SJCRH30 (cell line): ENCODE measurements around the gene TUBGCP3. TPM values are rescaled to one million over a fixed set of nuclear protein-coding genes. Genes with fewer than 3 reads are reported as not detected.
A peak's percentile ranks its signal among the peaks of the same experiment; 100 is the strongest.

ENCODE experiments used
- DNase-seq, 2 experiments: peaks; one replicate each; pipeline ENCODE4 v3.0.0-alpha.2; 2015 to 2020
- H3K27ac ChIP-seq: fragments of 250-450 bp; sonication (Bioruptor Pico); 2 replicates; pipeline ENCODE4 v1.5.1; 2020; ENCODE audit warnings: mild to moderate bottlenecking, moderate library complexity
- H3K27me3 ChIP-seq: fragments of 250-450 bp; sonication (Bioruptor Pico); 2 replicates; pipeline ENCODE4 v1.5.1; 2020; ENCODE audit warnings: mild to moderate bottlenecking, moderate library complexity
- H3K36me3 ChIP-seq: fragments of 250-450 bp; sonication (Bioruptor Pico); 2 replicates; pipeline ENCODE4 v1.5.1; 2020; ENCODE audit warnings: mild to moderate bottlenecking, moderate library complexity
- H3K4me1 ChIP-seq: fragments of 250-450 bp; sonication (Bioruptor Pico); 2 replicates; pipeline ENCODE4 v1.5.1; 2020; ENCODE audit warnings: mild to moderate bottlenecking, moderate library complexity
- H3K4me3 ChIP-seq: fragments of 250-450 bp; sonication (Bioruptor Pico); 2 replicates; pipeline ENCODE4 v1.5.1; 2020; ENCODE audit warnings: mild to moderate bottlenecking, moderate library complexity
- H3K9me3 ChIP-seq: fragments of 250-450 bp; sonication (Bioruptor Pico); replicated peaks from 2 replicates; pipeline ENCODE4 v1.5.1; 2020; ENCODE audit warnings: mild to moderate bottlenecking, moderate library complexity
- total RNA-seq: library from RNA; depleted of rRNA; stranded (reverse); fragments of >200 nt; shearing (Covaris generic); gene quantifications from 2 replicates; pipeline ENCODE4 v1.2.3, GENCODE V29; 2014

TUBGCP3 gene
- total RNA-seq, 1 experiment from 2014 or later: 32.9 TPM

DNA sequence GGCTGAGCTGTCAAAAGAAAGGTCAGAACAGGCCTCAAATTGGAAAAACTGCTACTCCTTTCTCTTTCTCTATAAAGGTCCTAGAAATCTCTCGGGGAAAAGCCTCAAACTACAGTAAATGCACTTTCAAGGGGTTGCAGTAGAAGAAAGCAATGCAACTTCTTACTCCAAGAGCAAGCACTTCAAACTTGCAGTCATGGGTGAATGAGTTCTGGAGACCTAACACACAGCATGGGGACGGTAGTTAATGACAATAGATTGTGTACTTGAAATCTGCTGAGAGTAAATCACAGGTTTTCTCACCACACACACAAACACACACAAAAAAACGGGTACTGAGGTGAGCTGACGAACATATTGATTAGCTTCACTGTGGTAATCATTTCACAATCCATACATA is 11.8 kb downstream of the TUBGCP3 start:
- Histone ChIP-seq H3K9me3 (peaks cover 6% of the 10 kb centered on the region; the same call in 1 of the 2 replicates), H3K27me3 (no peaks in the 10 kb centered on the region), H3K27ac (no peak overlapping the region), H3K4me1 (no peaks in the 10 kb centered on the region), H3K36me3 (no peaks in the 10 kb centered on the region; the same call in 1 of the 2 replicates), H3K4me3 (no peak overlapping the region)
- no peak for DNase-seq

- Histone ChIP-seq H3K36me3 (no peaks in the 10 kb centered on the region; the same call in 1 of the 2 replicates), H3K27ac (no peak overlapping the region), H3K4me3 (no peak overlapping the region), H3K4me1 (no peaks in the 10 kb centered on the region), H3K9me3 (peaks cover 6% of the 10 kb centered on the region; the same call in 1 of the 2 replicates), H3K27me3 (no peaks in the 10 kb centered on the region)
- no peak for DNase-seq
Measured at GRCh38 chr13:112575675-112576074, 12.3 kb downstream of the TUBGCP3 start.

- no peaks in the 10 kb centered on the region; the same call in 1 of the 2 replicates for H3K36me3 ChIP-seq
- H3K27me3 ChIP-seq: no peaks in the 10 kb centered on the region
- H3K27ac ChIP-seq: no peak overlapping the region
- no peak overlapping the region for H3K4me3 ChIP-seq
- H3K4me1 ChIP-seq: no peaks in the 10 kb centered on the region
- peaks cover 6% of the 10 kb centered on the region; the same call in 1 of the 2 replicates for H3K9me3 ChIP-seq
- no peak for DNase-seq
Measured at GRCh38 chr13:112574834-112575613, 12.9 kb downstream of the TUBGCP3 start.

DNA sequence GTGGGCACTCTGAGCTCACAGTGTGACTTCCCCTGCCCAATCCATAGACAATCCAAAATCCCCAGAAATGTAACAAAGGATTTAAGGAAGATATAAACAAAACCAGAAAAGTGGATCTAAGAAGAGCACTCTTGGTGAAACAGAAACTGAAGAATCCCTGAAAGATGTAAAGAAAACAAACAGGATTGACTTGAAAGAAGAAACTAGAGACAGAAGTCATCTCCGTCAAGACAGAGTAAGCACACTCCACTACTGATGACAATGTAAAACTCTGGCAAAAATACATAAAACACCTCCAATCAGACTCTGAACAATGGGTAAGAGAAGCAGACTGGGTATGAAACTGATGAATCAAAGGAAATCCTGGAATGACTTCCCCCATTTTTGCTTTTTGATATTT is 13.5 kb downstream of the TUBGCP3 start:
- Histone ChIP-seq H3K36me3 (no peaks in the 10 kb centered on the region; the same call in 1 of the 2 replicates), H3K27me3 (no peaks in the 10 kb centered on the region), H3K4me1 (no peaks in the 10 kb centered on the region), H3K9me3 (peaks cover 6% of the 10 kb centered on the region; the same call in 1 of the 2 replicates), H3K27ac (no peak overlapping the region), H3K4me3 (no peak overlapping the region)
- DNase-seq: no peak

DNA sequence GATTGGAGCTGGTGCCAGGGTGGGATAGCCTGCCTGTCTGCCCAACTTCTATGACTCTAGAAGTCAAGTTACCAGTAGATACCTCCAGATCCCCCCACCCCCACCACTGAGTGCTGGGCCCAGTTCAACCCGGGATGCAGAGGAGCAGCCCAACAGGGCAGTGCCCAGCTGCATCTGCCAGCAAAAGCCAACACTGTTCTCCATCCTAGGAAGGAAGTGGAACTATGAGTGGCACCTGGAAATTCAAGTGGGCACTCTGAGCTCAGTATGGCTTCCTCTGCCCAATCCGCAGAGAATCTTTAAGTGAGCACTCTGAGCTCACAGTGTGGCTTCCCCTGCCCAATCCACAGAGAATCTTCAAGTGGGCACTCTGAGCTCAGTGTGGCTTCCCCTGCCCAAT is 14.2 kb downstream of the TUBGCP3 start:
- Histone ChIP-seq H3K4me3 (no peak overlapping the region), H3K27ac (no peak overlapping the region), H3K36me3 (no peaks in the 10 kb centered on the region; the same call in 1 of the 2 replicates), H3K9me3 (peaks cover 6% of the 10 kb centered on the region; the same call in 1 of the 2 replicates), H3K4me1 (no peaks in the 10 kb centered on the region), H3K27me3 (no peaks in the 10 kb centered on the region)
- DNase-seq: no peak

DNA sequence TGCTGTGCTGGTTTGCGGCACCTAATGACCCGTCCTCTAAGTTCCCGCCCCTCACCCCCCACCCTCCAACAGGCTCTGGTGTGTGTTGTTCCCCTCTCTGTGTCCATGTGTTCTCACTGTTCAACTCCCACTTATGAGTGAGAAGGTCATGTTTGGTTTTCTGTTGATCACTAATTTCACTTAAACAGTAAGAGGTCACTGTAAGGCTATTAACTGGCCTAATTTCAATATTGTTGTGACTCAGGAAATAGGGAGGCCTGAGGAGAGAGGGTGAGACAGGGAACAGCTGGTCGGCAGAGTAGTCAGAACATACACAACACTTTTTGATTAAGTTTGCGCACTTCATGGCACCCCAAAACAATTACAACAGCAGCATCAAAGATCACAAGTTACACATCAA is 15.6 kb downstream of the TUBGCP3 start:
- Histone ChIP-seq H3K4me3 (no peak overlapping the region), H3K36me3 (peaks cover 2% of the 10 kb centered on the region), H3K27ac (no peak overlapping the region), H3K4me1 (no peaks in the 10 kb centered on the region), H3K27me3 (no peaks in the 10 kb centered on the region), H3K9me3 (peaks cover 5% of the 10 kb centered on the region; the same call in 1 of the 2 replicates)
- no peak for DNase-seq

DNA sequence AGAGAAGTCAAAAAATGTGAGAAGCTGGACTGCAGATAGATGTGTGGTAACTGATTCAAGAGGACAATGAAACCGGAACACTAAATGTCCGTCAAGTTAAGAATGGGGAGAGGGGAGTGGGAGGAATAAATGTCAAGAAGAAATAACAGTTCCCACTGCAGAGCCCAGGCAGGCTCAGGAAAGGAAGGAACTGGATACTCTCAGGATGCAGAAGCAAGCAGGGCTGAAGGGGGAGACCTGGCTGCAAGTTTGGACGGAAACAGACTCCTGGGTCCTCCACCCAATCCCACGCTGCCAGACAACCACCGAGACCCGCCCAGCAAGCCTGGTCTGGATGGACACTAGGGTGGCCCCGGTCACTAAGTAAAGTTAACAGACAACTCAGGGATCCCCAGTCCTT is 18.1 kb downstream of the TUBGCP3 start:
- H3K9me3 ChIP-seq: no peaks in the 10 kb centered on the region
- no peaks in the 10 kb centered on the region for H3K27me3 ChIP-seq
- H3K27ac ChIP-seq: no peak overlapping the region
- no peaks in the 10 kb centered on the region for H3K4me1 ChIP-seq
- DNase-seq: no peak
- peaks cover 16% of the 10 kb centered on the region for H3K36me3 ChIP-seq
- no peak overlapping the region for H3K4me3 ChIP-seq

DNA sequence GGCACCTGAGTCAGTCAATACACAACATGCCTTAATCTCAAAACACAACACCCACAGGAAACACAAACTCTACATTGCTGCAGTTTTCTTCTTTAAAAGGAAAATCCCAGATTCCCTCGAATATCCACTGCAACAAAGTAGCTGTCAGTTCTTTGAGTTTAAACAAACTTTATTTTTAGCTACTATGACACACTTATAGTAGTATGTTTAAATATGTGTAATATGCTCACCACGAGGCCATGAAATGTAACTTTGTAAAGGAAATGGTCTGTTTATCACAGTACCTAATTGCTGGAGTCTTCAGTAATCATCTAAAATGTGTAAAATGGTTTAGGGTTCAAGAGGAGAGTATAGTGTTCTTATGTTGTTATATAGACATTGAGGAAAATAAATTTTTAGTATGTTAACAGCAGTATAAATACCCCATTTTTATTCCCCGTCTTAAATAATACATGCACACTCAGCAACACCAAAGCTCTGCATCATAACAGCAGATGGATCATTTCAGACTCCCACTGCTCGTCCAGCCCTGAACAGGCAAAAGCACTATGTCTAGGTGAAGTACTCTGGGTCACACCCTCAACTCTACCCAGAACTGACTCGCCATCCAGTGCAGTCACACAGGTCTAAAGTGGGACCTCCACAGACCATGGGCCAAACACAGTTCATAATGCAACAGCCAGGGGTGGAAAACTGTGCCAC is 20.6 kb downstream of the TUBGCP3 start:
- H3K27ac ChIP-seq: no peak overlapping the region
- DNase-seq: no peak
- no peaks in the 10 kb centered on the region for H3K9me3 ChIP-seq
- peaks cover 31% of the 10 kb centered on the region for H3K36me3 ChIP-seq
- H3K27me3 ChIP-seq: no peaks in the 10 kb centered on the region
- no peak overlapping the region for H3K4me3 ChIP-seq
- no peaks in the 10 kb centered on the region for H3K4me1 ChIP-seq

- H3K36me3 ChIP-seq: peaks cover 51% of the 10 kb centered on the region
- H3K9me3 ChIP-seq: no peaks in the 10 kb centered on the region
- H3K4me1 ChIP-seq: no peaks in the 10 kb centered on the region
- DNase-seq: no peak
- H3K27me3 ChIP-seq: no peaks in the 10 kb centered on the region
- no peak overlapping the region for H3K27ac ChIP-seq
- H3K4me3 ChIP-seq: no peak overlapping the region
Measured at GRCh38 chr13:112562786-112563383, 25.1 kb downstream of the TUBGCP3 start.

DNA sequence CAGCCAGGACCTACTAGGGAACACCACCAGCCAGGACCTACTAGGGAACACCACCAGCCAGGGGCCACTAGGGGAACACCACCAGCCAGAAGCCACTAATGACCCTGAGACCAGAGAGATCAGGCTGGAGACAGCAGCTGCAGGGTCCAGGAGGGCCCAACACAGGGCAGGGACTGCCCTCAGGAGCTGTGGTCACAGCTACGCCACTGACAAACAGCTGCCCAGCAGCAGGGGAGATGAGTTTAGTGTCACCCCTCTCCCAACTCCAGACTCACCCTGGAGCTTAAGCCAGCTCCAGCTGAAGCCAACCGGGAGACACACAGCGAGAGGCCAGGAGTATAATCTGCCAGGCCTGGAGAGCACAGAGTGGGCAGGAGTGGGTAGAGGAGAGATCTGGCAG is 25.7 kb downstream of the TUBGCP3 start:
- no peaks in the 10 kb centered on the region for H3K9me3 ChIP-seq
- peaks cover 53% of the 10 kb centered on the region for H3K36me3 ChIP-seq
- H3K27me3 ChIP-seq: no peaks in the 10 kb centered on the region
- DNase-seq: peak; percentile 16 to 23
- H3K27ac ChIP-seq: no peak overlapping the region
- H3K4me3 ChIP-seq: no peak overlapping the region
- H3K4me1 ChIP-seq: no peaks in the 10 kb centered on the region

GRCh38 chr13:112561478-112561877 is 26.5 kb downstream of the TUBGCP3 start:
- H3K27ac ChIP-seq: no peak overlapping the region
- DNase-seq: no peak
- no peaks in the 10 kb centered on the region for H3K27me3 ChIP-seq
- H3K4me1 ChIP-seq: no peaks in the 10 kb centered on the region
- peaks cover 56% of the 10 kb centered on the region for H3K36me3 ChIP-seq
- no peak overlapping the region for H3K4me3 ChIP-seq
- no peaks in the 10 kb centered on the region for H3K9me3 ChIP-seq

DNA sequence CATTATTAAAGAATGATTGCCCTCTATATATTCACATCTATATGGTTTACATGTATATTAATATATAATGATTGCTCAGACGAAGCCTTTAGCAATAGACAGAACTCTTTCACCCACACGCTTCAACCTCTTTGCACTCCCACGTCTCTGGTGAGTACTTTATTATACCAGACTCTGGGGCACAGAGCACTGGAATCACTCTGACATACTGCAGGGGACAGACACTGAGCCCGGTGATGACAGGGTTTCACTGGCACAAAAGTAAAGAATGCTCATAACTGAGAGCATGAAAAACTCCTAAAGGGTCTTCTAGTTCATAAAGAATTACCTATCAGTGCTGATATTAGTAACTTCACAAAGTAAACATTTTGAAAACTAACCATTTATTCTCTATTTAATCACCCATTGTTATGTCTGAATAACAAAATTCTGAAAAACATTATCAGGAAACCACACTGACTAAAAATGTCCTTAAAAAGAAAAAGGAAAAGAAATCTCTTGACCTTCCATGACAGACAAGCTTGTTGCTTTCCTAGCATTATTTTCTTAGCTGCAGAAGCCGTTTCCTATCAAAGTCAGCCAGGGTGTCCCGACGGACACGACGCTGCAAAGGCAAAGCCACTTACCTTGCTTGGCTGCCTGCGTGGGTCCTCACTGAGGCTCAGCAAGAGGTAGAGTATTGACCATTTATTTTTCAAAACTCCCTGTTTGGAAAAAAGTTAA is 29.1 kb downstream of the TUBGCP3 start:
- no peaks in the 10 kb centered on the region for H3K9me3 ChIP-seq
- H3K4me3 ChIP-seq: no peak overlapping the region
- peaks cover 68% of the 10 kb centered on the region for H3K36me3 ChIP-seq
- DNase-seq: no peak
- no peaks in the 10 kb centered on the region for H3K4me1 ChIP-seq
- H3K27me3 ChIP-seq: no peaks in the 10 kb centered on the region
- H3K27ac ChIP-seq: no peak overlapping the region

DNA sequence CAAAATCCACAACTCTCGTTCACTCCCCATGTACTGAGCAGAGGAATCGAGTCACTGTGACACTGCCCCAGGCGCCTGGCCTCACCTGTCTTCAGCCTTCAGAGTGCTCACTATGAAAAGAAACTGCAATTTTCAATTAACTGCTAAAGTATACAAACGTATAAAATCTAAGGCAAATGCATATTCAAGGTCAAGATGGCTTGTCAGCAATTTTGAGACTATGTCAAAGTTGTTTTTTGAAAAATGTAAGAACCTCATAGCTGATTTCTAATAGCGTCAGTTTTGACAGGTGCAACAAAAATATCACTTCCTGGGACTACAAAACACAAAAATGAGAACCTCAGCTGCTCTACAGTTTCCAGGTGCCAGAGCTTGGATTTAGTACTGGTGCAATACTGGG is 31.4 kb downstream of the TUBGCP3 start:
- H3K36me3 ChIP-seq: peaks cover 74% of the 10 kb centered on the region
- H3K4me1 ChIP-seq: no peaks in the 10 kb centered on the region
- no peaks in the 10 kb centered on the region for H3K9me3 ChIP-seq
- no peak overlapping the region for H3K27ac ChIP-seq
- H3K4me3 ChIP-seq: no peak overlapping the region
- H3K27me3 ChIP-seq: no peaks in the 10 kb centered on the region
- no peak for DNase-seq

GRCh38 chr13:112554214-112554850 is 33.6 kb downstream of the TUBGCP3 start:
- Histone ChIP-seq H3K4me1 (no peaks in the 10 kb centered on the region), H3K27me3 (no peaks in the 10 kb centered on the region), H3K36me3 (peaks cover 77% of the 10 kb centered on the region), H3K27ac (no peak overlapping the region), H3K9me3 (no peaks in the 10 kb centered on the region), H3K4me3 (no peak overlapping the region)
- no peak for DNase-seq
